Urothelium cell line (cell line): ENCODE results near the gene SLX9.

Experiments
- DNase-seq: peaks from one replicate; pipeline ENCODE4 v3.0.0; 2011; ENCODE audit warnings: low spot score, mixed read lengths
- FAIRE-seq: peaks from 2 replicates; lab custom pipeline; 2011; peaks lifted over from hg19 to GRCh38; lab: Jason Lieb, UNC

Gene SLX9

GRCh38 chr21:44957047-44957831, 17.4 kb downstream of the SLX9 start:
- no peak for DNase-seq
- FAIRE-seq = no peak

GRCh38 chr21:44957901-44958451, 18.1 kb downstream of the SLX9 start:
- FAIRE-seq = no peak
- no peak for DNase-seq

DNA sequence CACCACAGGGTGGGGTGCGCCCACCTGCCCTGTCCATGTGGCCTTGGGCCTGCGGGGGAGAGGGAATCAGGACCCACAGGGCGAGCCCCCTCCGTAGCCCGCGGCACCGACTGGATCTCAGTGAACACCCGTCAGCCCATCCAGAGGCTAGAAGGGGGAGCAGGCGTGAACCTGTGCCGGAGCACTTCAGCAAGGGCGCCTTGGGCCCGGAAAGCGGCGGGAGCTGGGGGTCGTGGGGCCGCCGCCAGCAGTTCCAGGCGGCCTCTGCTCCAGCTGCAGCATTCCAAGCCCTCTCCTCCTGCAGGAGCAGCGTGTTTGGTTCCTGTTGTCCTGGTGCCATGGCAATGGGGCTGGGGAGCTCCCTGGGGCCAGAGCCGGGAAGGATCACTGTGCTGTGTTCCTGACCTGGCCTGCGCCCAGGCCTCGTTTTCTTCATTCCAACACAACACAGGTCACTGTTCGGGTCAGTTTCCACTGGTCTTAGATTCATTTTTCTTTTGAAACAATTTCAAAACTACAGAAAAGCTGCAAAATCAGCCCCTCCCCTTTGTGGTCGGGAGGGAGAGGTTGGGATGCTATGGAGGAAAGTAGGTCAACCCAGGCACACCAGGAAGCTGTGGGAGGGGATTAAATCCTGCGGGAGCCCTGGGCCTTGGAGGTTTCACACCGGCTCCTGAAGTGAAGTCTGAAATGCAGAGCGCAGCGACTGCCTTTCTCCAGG, 18.8 kb downstream of the SLX9 start:
- FAIRE-seq (no peak), DNase-seq (no peak)

DNA sequence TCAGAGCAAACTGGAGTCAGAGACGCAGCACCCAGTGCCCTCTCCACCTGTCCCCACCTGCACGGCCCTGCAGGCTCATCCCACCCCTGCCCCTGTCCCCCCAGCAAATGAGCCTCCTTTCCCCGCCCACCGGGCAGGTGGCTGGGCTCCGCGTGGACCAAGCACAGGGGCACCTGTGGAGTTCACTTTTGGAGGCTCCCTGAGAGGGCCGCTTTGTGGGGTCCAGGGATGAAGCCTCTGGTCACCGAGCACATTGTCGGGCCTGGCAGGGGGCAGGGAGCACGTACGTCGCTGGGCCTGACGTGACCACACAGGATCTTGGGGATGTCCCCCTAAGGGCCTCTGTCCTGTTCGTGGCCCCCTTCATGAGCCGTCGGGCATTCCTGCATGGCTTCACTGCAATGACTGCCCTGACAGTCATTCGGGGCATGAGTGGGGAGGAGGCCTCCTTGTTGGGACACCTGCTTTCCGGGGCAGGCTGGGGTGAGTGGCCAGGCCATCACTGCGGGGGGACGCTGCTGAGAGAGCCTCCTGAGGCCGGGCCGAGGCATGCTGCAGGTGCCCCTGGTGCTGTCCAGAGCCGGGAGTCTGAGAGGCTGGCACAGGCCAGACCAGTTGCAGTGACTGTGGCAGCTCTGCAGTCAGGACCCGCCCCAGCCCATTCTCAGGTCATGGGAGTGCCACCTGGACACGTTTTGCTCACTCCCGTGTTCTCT, 19.7 kb downstream of the SLX9 start:
- DNase-seq (no peak), FAIRE-seq (no peak)

DNA sequence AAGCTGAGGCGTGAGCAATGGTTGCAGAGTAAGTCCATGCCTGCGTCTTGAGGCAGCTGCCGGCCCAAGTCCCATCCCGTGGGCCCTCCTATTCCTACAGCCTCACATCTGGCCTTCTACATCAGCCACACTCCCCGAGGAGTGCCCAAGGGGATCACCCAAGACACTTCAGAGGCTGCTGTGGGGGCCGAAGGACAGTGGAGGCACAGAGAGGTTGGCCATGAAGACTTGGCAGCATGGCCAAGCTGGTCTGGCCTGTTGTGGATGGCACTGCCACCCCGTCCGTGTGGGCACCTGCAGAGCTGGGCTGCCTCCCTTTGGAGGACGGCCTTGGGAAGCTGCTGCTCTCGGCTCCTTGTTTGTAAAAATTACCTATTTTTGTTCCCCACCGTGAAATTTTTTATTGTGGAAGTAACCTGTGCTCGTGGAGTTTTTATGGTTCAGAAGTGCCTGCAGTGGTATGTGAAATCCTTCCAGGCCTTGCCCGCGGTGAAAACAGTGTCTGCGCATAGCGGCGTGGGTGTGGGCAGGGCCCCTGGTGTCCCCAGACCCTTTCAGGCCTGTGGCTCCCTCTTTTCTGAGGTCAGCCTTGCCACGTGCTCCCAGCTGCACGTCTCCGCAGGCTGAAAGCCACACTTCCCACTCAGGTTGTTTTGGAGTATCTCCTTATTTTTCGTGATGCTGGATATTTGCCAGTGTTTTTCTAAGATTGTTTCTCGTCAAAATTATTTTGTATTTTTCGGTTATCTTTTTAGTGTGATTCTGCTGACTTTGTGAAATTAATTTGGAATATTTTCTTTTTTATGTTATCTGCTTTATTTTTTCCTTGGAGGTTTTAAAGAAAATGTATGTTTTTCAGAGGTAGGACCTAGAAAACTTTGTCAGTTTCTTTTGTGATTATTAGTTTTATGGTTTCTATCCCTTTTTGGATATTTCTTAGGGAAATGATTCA, 20.6 kb downstream of the SLX9 start:
- no peak for FAIRE-seq
- no peak for DNase-seq

DNA sequence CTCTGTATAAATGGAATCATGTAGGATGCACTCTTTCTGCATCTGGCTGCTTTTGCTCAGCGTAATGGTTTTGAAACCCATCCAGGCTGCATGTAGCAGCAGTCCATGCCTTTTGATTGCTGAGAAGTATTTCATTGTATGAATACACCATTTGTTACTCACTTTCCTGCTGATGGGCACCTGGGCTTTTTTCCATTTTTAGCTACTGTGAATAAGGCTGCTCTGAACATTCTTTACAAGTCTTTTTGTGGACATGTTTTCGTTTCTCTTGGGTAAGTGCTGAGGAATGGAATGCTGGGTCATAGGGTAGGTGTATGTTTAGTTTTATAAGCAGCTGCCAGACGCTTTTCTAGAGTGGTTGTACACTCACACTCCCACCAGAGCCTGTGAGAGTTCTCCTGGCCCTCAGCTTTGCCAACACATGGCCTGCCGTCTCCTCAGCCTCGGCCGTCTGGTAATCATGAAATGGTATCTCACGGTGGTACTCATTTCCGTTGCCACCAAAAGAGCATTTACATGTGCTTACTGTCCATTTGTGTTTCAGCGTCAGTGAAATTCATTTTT, 22.7 kb downstream of the SLX9 start:
- FAIRE-seq (no peak), DNase-seq (no peak)

DNA sequence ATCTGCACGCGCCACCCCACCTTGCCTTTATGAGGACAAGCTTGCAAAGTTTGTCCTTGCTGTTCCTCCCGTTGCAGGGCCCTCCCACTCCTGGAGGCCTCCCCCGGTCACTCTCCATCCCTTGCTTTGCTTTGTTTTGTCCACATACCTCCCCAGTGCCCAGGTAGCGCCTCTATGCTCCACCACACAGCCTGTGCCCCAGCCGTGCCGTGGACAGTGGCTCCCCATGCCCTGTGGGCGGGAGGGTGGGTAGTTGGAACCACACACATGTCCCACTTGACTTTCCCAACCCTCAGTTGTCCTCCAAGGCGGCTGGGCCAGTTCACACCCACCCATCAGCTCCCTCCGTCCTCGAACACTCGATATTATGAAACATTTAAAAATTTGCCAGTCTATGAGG, 24.6 kb downstream of the SLX9 start:
- FAIRE-seq = no peak
- DNase-seq = no peak

- FAIRE-seq (peak; percentile 20), DNase-seq (no peak)
Observed at GRCh38 chr21:44965251-44966022, 25.6 kb downstream of the SLX9 start.

DNA sequence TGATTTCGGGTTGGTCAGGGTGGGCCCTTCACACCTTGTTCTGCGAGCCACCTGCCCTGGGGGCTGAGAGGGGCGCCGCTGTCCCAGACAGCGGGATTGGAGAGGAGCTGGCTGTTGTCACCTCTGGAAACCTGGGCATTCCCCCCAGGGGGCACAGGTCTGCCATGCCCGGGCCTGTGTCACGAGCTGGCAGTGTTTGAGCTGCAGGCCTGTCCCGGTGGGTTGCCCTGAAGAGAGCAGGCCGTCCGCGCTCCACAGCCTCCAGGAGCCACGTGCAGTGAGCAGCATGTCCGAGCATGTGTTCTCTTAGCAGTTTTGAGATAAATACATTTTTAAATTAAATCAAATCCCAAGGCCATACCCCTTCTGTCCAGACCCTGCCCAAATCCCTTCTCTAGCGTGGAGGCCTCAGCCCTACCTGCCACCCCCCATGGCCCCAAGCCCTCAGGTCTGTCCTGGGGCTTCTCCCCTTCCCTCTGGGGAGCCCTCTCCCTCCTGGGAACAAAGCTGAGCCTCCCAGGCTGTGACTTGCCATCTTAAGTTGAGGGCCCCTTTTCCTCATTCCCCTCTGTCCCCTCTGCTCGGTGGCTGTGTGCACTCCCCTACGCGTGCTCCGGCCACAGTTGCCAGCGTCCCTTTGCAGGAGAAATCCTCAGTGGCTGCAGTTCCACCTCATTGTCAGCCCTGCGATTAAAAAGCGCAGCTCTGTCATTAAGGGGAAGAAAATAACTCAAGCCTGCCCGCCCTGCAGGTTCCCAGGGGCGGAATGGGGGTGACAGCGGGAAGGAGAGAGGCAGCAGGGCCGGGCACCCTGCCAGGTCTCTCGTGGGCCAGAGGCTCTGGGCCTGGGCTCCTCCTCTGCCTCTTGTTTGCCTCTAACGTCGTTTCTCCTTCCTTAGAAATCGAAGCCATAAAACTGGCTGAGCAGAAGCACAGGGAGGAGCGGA, 26.6 kb downstream of the SLX9 start:
- FAIRE-seq (no peak), DNase-seq (no peak)

DNA sequence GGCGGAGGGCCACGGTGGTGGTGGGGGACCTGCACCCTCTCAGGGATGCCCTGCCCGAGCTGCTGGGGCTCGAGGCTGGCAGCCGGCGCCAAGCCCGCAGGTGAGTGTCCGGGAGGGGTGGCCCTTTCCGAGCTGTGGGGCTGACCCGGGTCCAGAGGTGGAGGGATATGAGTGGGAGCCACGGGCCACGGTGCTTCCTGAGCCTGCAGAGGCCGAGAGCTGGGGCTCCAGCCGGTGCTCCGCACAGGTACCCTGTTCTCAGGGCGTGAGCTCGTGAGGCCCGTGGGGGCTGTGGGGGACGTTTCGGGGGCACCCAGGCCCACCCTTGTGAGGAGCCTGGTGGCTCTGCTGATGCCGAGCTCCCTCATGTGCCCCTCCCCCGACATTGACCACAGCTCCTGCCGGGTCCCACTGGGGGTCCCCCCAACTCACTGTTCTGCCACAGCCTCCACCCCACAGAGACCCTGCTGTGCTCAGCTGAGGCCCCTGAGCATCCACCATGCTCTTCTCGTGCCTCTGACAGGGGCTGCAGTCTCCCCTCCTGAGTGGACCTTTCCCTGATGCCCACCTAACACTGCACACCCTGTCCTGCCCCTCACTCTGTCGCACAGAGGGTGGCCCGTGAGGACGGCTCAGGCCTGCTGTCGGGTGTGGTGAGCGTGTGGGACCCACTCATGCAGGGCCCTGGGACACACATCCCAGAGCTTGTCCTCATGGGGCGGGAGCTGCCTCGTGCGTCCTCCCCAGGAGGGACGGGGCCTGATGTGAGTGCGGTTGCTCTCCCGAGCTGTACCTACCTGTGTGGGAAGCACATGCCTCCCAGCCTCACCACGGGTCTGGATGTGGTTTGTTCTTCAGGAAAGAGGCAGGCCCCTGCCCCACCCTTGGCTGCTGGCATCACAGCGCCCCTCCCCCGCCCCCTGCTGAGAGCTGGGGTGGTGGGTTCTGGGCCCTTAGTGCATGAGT, 27.5 kb downstream of the SLX9 start:
- DNase-seq (no peak), FAIRE-seq (no peak)

DNA sequence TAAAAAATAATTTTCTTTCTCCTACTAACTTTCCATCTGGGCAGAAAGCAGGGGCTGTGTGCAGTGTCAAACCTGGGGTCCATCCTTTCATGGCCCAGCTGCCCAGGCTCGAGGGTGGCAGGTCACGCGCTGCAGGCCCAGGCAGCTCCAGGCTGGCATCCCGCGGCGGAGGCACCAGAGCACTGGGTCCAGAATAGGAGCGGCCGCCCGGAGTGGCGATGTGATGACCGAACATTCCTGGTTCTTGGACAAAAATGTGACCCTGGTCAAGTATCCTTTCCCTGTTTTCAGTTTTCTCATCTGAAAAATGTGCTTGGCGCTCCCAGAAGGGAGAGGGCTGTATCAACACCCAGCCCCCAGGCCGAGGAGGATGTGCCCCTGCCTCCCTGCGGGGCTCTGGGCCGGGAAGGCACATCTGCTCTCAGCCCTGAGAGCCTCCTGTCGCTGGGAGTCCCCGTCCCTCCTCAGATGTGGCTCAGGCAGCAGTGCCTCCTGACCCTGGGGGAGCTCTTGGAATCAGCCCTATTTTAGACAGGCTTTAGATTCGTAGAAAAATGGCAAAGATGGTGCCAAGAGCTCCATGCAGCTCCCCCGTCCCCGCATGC, 29.3 kb downstream of the SLX9 start:
- FAIRE-seq (no peak), DNase-seq (no peak)

DNA sequence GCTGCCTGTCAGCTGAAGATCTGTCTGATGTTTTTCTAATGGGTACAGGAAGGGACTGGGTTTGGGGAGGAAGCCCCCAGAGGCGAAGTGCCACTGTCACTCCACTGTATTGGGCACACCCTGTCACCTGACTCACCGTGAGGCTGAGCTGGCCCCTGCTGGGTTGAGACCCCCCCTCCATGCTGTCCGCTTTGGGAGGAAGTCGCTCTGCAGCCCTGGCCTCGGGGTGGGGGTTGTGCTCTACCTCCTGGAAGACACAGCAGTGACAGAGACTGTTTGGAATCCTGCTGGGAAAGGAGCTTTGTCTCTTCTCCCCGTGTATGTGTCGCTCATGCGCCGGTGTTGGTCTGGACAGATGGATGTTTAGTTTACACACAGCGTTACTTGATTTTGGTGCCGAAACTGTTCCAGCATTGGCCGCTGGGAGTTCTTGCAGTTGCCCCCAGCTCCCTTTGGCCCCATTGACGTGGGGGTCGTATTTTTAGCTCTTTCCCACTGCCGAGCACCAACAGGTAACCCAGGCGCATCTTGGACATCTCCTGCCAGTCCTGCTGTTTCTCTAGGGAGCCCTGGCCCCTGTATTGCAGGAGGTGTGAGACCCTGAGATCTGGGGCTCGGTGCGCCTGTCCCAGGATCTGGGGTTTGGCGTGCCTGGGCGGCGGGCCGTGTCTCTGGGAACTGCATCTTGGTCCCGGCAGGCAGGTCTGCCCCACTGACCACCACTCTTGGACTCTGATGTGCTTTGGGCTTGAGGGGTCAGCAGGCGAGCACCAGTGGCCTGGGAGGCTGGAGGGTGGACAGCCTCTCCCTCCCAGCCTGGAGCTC, 30.3 kb downstream of the SLX9 start:
- no peak for DNase-seq
- FAIRE-seq = no peak

- FAIRE-seq (no peak), DNase-seq (no peak)
Observed at GRCh38 chr21:44970766-44971671, 31.2 kb downstream of the SLX9 start.

DNA sequence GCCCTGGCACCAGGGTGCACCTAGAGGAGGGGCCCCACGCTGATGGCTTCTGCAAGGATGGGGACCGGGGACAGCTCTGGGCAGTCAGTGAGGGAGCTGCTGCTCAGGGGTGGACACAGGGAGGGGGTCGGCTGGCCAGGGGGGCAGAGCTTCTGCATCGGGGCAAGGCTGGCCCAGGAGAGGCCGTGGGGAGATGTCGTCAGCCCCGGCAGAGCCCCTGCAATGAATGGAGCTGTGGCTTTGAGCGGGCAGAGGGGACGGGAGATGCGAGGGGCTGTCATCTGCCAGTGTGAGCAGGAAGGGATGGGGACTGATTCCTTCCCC, 31.8 kb downstream of the SLX9 start:
- FAIRE-seq (no peak), DNase-seq (no peak)

GRCh38 chr21:44972301-44972814, 32.5 kb downstream of the SLX9 start:
- FAIRE-seq = no peak
- no peak for DNase-seq
